Measurements from ENCODE around the gene FBXL4.

The FBXL4 gene

GRCh38 chr6:98929498-98930060 is 18.2 kb downstream of the FBXL4 start:
- no peak overlapping the region for H3K4me2 ChIP-seq (ENCODE audit: low read length)
- peaks cover 51% of the 10 kb centered on the region for H3K79me2 ChIP-seq (ENCODE audit: control insufficient read depth, low read length)
- no peaks in the 10 kb centered on the region for H3K9me3 ChIP-seq (ENCODE audit: control insufficient read depth, insufficient read depth, low read length)
- peaks cover 29% of the 10 kb centered on the region for H3K36me3 ChIP-seq (ENCODE audit: control insufficient read depth, low read length)
- peaks cover 32% of the 10 kb centered on the region for H3K4me1 ChIP-seq (ENCODE audit: control insufficient read depth, low read length)
- H3K27ac ChIP-seq (ENCODE audit: low read depth, low read length) = no peak overlapping the region
- H3K4me3 ChIP-seq (ENCODE audit: low read length) = no peak overlapping the region
- no peaks in the 10 kb centered on the region for H3K27me3 ChIP-seq (ENCODE audit: control insufficient read depth, low read length)
- TF ChIP-seq EZH2phosphoT487 (IDR thresholded peaks at IDR 0.05; ENCODE audit: borderline replicate concordance, low read length) = no peak
- no peaks in the 10 kb centered on the region for H3K9me2 ChIP-seq (replicated peaks; ENCODE audit: control insufficient read depth, low read length)
- H4K20me1 ChIP-seq (ENCODE audit: control insufficient read depth, insufficient read depth, low read depth, low read length) = 0 out of 2 replicates have a peak, but pooled peaks cover 7% of the 10 kb centered on the region
- no peaks in the 10 kb centered on the region for H3F3A ChIP-seq (ENCODE audit: control insufficient read depth, insufficient read depth)

- Histone ChIP-seq H4K20me1 (ENCODE audit: control insufficient read depth, insufficient read depth, low read depth, low read length) (0 out of 2 replicates have a peak, but pooled peaks cover 7% of the 10 kb centered on the region), H3K27ac (ENCODE audit: low read depth, low read length) (no peak overlapping the region), H3K9me3 (ENCODE audit: control insufficient read depth, insufficient read depth, low read length) (no peaks in the 10 kb centered on the region), H3K79me2 (ENCODE audit: control insufficient read depth, low read length) (peaks cover 45% of the 10 kb centered on the region), H3K4me3 (ENCODE audit: low read length) (no peak overlapping the region), H3K4me1 (ENCODE audit: control insufficient read depth, low read length) (peaks cover 32% of the 10 kb centered on the region), H3K4me2 (ENCODE audit: low read length) (no peak overlapping the region), H3K9me2 (replicated peaks; ENCODE audit: control insufficient read depth, low read length) (no peaks in the 10 kb centered on the region), H3K36me3 (ENCODE audit: control insufficient read depth, low read length) (peaks cover 29% of the 10 kb centered on the region), H3F3A (ENCODE audit: control insufficient read depth, insufficient read depth) (no peaks in the 10 kb centered on the region), H3K27me3 (ENCODE audit: control insufficient read depth, low read length) (no peaks in the 10 kb centered on the region)
- TF ChIP-seq EZH2phosphoT487 (IDR thresholded peaks at IDR 0.05; ENCODE audit: borderline replicate concordance, low read length) = no peak
- TF ChIP-seq CTCF (IDR thresholded peaks at IDR 0.05; ENCODE audit: low read depth, low read length, poor library complexity, severe bottlenecking) = no peak
These were observed 19.1 kb downstream of the FBXL4 start for GRCh38 chr6:98928688-98929087.

- Histone ChIP-seq H3K27ac (ENCODE audit: low read depth, low read length) (no peak overlapping the region), H3K4me1 (ENCODE audit: control insufficient read depth, low read length) (peaks cover 22% of the 10 kb centered on the region), H3K4me3 (ENCODE audit: low read length) (no peak overlapping the region), H3F3A (ENCODE audit: control insufficient read depth, insufficient read depth) (no peaks in the 10 kb centered on the region), H3K9me2 (replicated peaks; ENCODE audit: control insufficient read depth, low read length) (no peaks in the 10 kb centered on the region), H3K27me3 (ENCODE audit: control insufficient read depth, low read length) (no peaks in the 10 kb centered on the region), H4K20me1 (ENCODE audit: control insufficient read depth, insufficient read depth, low read depth, low read length) (0 out of 2 replicates have a peak, but pooled peaks cover 3% of the 10 kb centered on the region), H3K4me2 (ENCODE audit: low read length) (no peak overlapping the region), H3K36me3 (ENCODE audit: control insufficient read depth, low read length) (peaks cover 25% of the 10 kb centered on the region), H3K9me3 (ENCODE audit: control insufficient read depth, insufficient read depth, low read length) (no peaks in the 10 kb centered on the region), H3K79me2 (ENCODE audit: control insufficient read depth, low read length) (peaks cover 34% of the 10 kb centered on the region)
- no peak for TF ChIP-seq CTCF (IDR thresholded peaks at IDR 0.05; ENCODE audit: low read depth, low read length, poor library complexity, severe bottlenecking)
- TF ChIP-seq EZH2phosphoT487 (IDR thresholded peaks at IDR 0.05; ENCODE audit: borderline replicate concordance, low read length) = no peak
These were observed 20.2 kb downstream of the FBXL4 start for GRCh38 chr6:98927534-98927933.

GRCh38 chr6:98925831-98926230 is 21.9 kb downstream of the FBXL4 start:
- peaks cover 23% of the 10 kb centered on the region for H3K79me2 ChIP-seq (ENCODE audit: control insufficient read depth, low read length)
- H3F3A ChIP-seq (ENCODE audit: control insufficient read depth, insufficient read depth) = no peaks in the 10 kb centered on the region
- peaks cover 7% of the 10 kb centered on the region; the same call in 1 of the 2 replicates for H3K4me1 ChIP-seq (ENCODE audit: control insufficient read depth, low read length)
- no peak overlapping the region for H3K4me3 ChIP-seq (ENCODE audit: low read length)
- H3K27me3 ChIP-seq (ENCODE audit: control insufficient read depth, low read length) = no peaks in the 10 kb centered on the region
- no peak overlapping the region for H3K4me2 ChIP-seq (ENCODE audit: low read length)
- no peaks in the 10 kb centered on the region for H3K9me2 ChIP-seq (replicated peaks; ENCODE audit: control insufficient read depth, low read length)
- TF ChIP-seq CTCF (IDR thresholded peaks at IDR 0.05; ENCODE audit: low read depth, low read length, poor library complexity, severe bottlenecking) (no peak), EZH2phosphoT487 (IDR thresholded peaks at IDR 0.05; ENCODE audit: borderline replicate concordance, low read length) (no peak)
- no peaks in the 10 kb centered on the region for H3K9me3 ChIP-seq (ENCODE audit: control insufficient read depth, insufficient read depth, low read length)
- H3K27ac ChIP-seq (ENCODE audit: low read depth, low read length) = no peak overlapping the region
- no peaks in the 10 kb centered on the region for H4K20me1 ChIP-seq (ENCODE audit: control insufficient read depth, insufficient read depth, low read depth, low read length)
- H3K36me3 ChIP-seq (ENCODE audit: control insufficient read depth, low read length) = peaks cover 20% of the 10 kb centered on the region
